Measurements from ENCODE around the gene FAM174B. TPM values are rescaled to one million over a fixed set of nuclear protein-coding genes. Genes with fewer than 3 reads are reported as not detected.

Gene FAM174B
- 2.2 and 5.5 TPM in 2 replicates for total RNA-seq (ENCODE audit: low replicate concordance)

- no peak for DNase-seq (ENCODE audit: low read depth)
- no peak for TF ChIP-seq CTCF (IDR thresholded peaks at IDR 0.05; ENCODE audit: insufficient read depth, low read length)
- H3K4me3 ChIP-seq (ENCODE audit: low read depth, low read length): peak within 1 kb of the TSS; percentile 25
These were observed at the start of gene FAM174B for GRCh38 chr15:92655178-92655995. Gene FAM174B, minus strand, starts transcription at chr15:92655775.

- no peak for DNase-seq (ENCODE audit: low read depth)
- TF ChIP-seq CTCF (IDR thresholded peaks at IDR 0.05; ENCODE audit: insufficient read depth, low read length): no peak
These were observed 40.5 kb upstream of the FAM174B start for GRCh38 chr15:92696096-92696495.

GRCh38 chr15:92693691-92694331 lies 38.2 kb upstream of the FAM174B start:
- TF ChIP-seq CTCF (IDR thresholded peaks at IDR 0.05; ENCODE audit: insufficient read depth, low read length): peak; percentile 21
- no peak for DNase-seq (ENCODE audit: low read depth)
- H3K4me3 ChIP-seq (ENCODE audit: low read depth, low read length): no peak overlapping the region

More at GRCh38 chr15:92696096-92696495, 40.5 kb upstream of the FAM174B start:
- no peak overlapping the region for H3K4me3 ChIP-seq (ENCODE audit: low read depth, low read length)

- H3K4me3 ChIP-seq (ENCODE audit: low read depth, low read length): no peak overlapping the region
- no peak for DNase-seq (ENCODE audit: low read depth)
- TF ChIP-seq CTCF (IDR thresholded peaks at IDR 0.05; ENCODE audit: insufficient read depth, low read length): no peak
These were observed 34.8 kb upstream of the FAM174B start for GRCh38 chr15:92690395-92690794.

GRCh38 chr15:92687746-92688145 lies 32.2 kb upstream of the FAM174B start:
- DNase-seq (ENCODE audit: low read depth): no peak
- TF ChIP-seq CTCF (IDR thresholded peaks at IDR 0.05; ENCODE audit: insufficient read depth, low read length): no peak
- H3K4me3 ChIP-seq (ENCODE audit: low read depth, low read length): no peak overlapping the region

- no peak for TF ChIP-seq CTCF (IDR thresholded peaks at IDR 0.05; ENCODE audit: insufficient read depth, low read length)
- DNase-seq (ENCODE audit: low read depth): no peak
- H3K4me3 ChIP-seq (ENCODE audit: low read depth, low read length): no peak overlapping the region
These were observed 31.6 kb upstream of the FAM174B start for GRCh38 chr15:92687195-92687602.

All from fibroblast of the aortic adventitia (primary cell).